ENCODE data around the gene SHH. TPM values are rescaled to one million over a fixed set of nuclear protein-coding genes. Genes with fewer than 3 reads are reported as not detected.

Gene SHH
- total RNA-seq, 6 experiments from 2014 or later = 6.8 to 18.6 (median 12.4) TPM

- ATAC-seq = no peak
- no peaks in the 10 kb centered on the region for H3K36me3 ChIP-seq
- no peaks in the 10 kb centered on the region for H3K27me3 ChIP-seq
- no peaks in the 10 kb centered on the region for H3K9me3 ChIP-seq
- H3K4me1 ChIP-seq = peaks cover 0 to 9% (median 0%) of the 10 kb centered on the region in 4 donors
- DNase-seq = peak in 2 of 3 donors; percentile 17 to 34
- intact Hi-C loops (cut with DNase I) = loop anchor here in 1 of 2 donors (5.0 kb wide), 1 partner anchor 812 kb away; no protein-coding TSS in a partner anchor
- H3K27ac ChIP-seq = no peak overlapping the region
- 75% methylated on average over 2 of the region's 11 CpGs for WGBS (ENCODE audit: insufficient coverage, low coverage, low lambda C conversion rate, missing lambda C conversion rate)
- no peak overlapping the region for H3K4me3 ChIP-seq
- TF ChIP-seq CTCF (IDR thresholded peaks at IDR 0.05) (no peak), POLR2A (IDR thresholded peaks at IDR 0.05) (no peak)
Measured at GRCh38 chr7:155800301-155800700, 12.0 kb downstream of the SHH start.

GRCh38 chr7:155799514-155799913 lies 12.7 kb downstream of the SHH start:
- Histone ChIP-seq H3K27ac (no peak overlapping the region), H3K4me1 (peaks cover 0 to 9% (median 0%) of the 10 kb centered on the region in 4 donors), H3K27me3 (no peaks in the 10 kb centered on the region), H3K4me3 (no peak overlapping the region), H3K36me3 (no peaks in the 10 kb centered on the region), H3K9me3 (no peaks in the 10 kb centered on the region)
- intact Hi-C loops (cut with DNase I) = loop anchor here (10.0 kb wide), 2 partner anchors 665 to 675 kb away; no protein-coding TSS in a partner anchor
- ATAC-seq (peak in 2 of 4 donors; percentile 3 to 51), DNase-seq (peak; percentile 20 to 68 (median 65))
- TF ChIP-seq POLR2A (IDR thresholded peaks at IDR 0.05) (no peak), CTCF (IDR thresholded peaks at IDR 0.05) (no peak)
- 44% methylated on average over 8 of the region's 19 CpGs for WGBS (ENCODE audit: insufficient coverage, low coverage, low lambda C conversion rate, missing lambda C conversion rate)

GRCh38 chr7:155798673-155799439 lies 13.4 kb downstream of the SHH start:
- H3K36me3 ChIP-seq = no peaks in the 10 kb centered on the region
- H3K27me3 ChIP-seq = no peaks in the 10 kb centered on the region
- DNase-seq = peak in 2 of 3 donors; percentile 8 to 34
- no peak overlapping the region for H3K4me3 ChIP-seq
- H3K4me1 ChIP-seq = peaks cover 0 to 9% (median 0%) of the 10 kb centered on the region in 4 donors
- intact Hi-C loops (cut with DNase I) = loop anchor here (10.0 kb wide), 2 partner anchors 666 to 676 kb away; no protein-coding TSS in a partner anchor
- 37% methylated on average over 11 of the region's 13 CpGs for WGBS (ENCODE audit: insufficient coverage, low coverage, low lambda C conversion rate, missing lambda C conversion rate)
- H3K27ac ChIP-seq = no peak overlapping the region
- ATAC-seq = no peak
- no peak for TF ChIP-seq CTCF (IDR thresholded peaks at IDR 0.05)
- no peaks in the 10 kb centered on the region for H3K9me3 ChIP-seq

- Histone ChIP-seq H3K4me1 (peaks cover 0 to 9% (median 0%) of the 10 kb centered on the region in 4 donors), H3K4me3 (no peak overlapping the region), H3K27ac (no peak overlapping the region), H3K27me3 (no peaks in the 10 kb centered on the region), H3K9me3 (no peaks in the 10 kb centered on the region), H3K36me3 (no peaks in the 10 kb centered on the region)
- DNase-seq = peak in 2 of 3 donors; percentile 18 to 50
- peak in 3 of 4 donors; percentile 4 to 13 (median 12) for ATAC-seq
- intact Hi-C loops (cut with DNase I) = loop anchor here (10.0 kb wide), 2 partner anchors 667 to 677 kb away; no protein-coding TSS in a partner anchor
- 0% methylated on average over 4 of the region's 38 CpGs for WGBS (ENCODE audit: insufficient coverage, low coverage, low lambda C conversion rate, missing lambda C conversion rate)
- no peak for TF ChIP-seq POLR2A (IDR thresholded peaks at IDR 0.05)
Measured at GRCh38 chr7:155797262-155798250, 14.7 kb downstream of the SHH start.
